GM12891 (cell line): Measurements from ENCODE around the gene NCOA6.

Experiments used
- PAX5 ChIP-seq: IDR thresholded peaks from 2 replicates; pipeline ENCODE4 v1.6.1; 2011; ENCODE audit warnings: low read length, moderate library complexity, mild to moderate bottlenecking; ENCODE audit not compliant: insufficient read depth, severe bottlenecking
- POLR2A ChIP-seq: IDR thresholded peaks from 2 replicates; pipeline ENCODE4 v1.6.1; 2011; ENCODE audit warnings: low read depth, low read length, control low read depth
- POLR2AphosphoS5 ChIP-seq: IDR thresholded peaks from 2 replicates; pipeline ENCODE4 v1.6.1; 2011; ENCODE audit warnings: low read depth, low read length, control low read depth
- POU2F2 ChIP-seq: IDR thresholded peaks from 2 replicates; pipeline ENCODE4 v1.6.1; 2011; ENCODE audit warnings: low read depth, mild to moderate bottlenecking, control low read depth, low read length, moderate library complexity
- SPI1 ChIP-seq: IDR thresholded peaks from 2 replicates; pipeline ENCODE4 v1.6.1; 2011; ENCODE audit warnings: low read depth, low read length, control low read depth
- TAF1 ChIP-seq: IDR thresholded peaks from 2 replicates; pipeline ENCODE4 v1.6.1; 2011; ENCODE audit warnings: low read depth, low read length, control low read depth

DNA sequence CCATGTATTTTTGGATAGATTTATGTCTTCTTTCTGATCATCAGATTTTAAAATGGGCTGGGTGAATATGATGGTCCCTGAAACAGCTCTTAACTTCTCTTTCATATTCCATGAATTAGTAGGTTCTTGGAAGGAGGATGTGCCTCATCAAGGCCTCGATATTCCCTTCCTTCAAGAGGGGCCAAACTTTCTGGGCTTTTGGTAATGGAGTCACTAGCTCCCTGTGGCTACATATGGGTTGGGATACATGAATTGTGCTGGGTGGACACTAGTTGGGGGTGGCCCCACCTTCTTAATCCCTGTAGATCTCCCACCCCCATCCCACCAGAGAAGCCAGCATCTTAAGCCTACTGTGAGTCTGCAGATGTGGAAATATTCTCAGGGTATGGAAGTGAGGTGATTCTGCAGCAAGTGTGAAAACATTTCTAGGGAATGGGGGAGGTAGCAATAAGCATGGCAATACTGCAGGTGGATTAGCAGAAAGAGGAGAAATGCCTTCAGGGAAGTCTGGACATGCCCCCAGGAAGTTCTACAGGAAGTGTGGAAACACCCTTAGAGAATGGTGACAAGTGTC lies 119.1 kb downstream of the NCOA6 start:
- TF ChIP-seq PAX5 (no peak), POLR2A (no peak), SPI1 (no peak), TAF1 (no peak), POU2F2 (no peak), POLR2AphosphoS5 (no peak)
